Tibial artery (tissue), 4 donors: ENCODE data around the gene TPPP3.

ENCODE experiments used
- DNase-seq, 2 donors: peaks; one replicate each; pipeline ENCODE4 v3.0.0-alpha.2; 2019
- H3K27ac ChIP-seq, 2 donors: fragments of 200-600 bp; sonication (generic) in 1 of 2; 1 replicate in 1 of 2; 2 replicates in 1 of 2; pipeline ENCODE4 v1.5.1; 2018 to 2019; ENCODE audit warnings: mild to moderate bottlenecking in 1 of 2
- H3K27me3 ChIP-seq, 2 donors: fragments of 200-600 bp; sonication (generic) in 1 of 2; one replicate each; pipeline versions ENCODE4 v1.5.1 to v1.6.0; 2016 to 2019
- H3K36me3 ChIP-seq, 3 donors: fragments of 200-600 bp; sonication (generic) in 2 of 3; one replicate each; pipeline ENCODE4 v1.5.1; 2016 to 2019; ENCODE audit warnings: mild to moderate bottlenecking in 2 of 3
- H3K4me1 ChIP-seq, 4 donors: fragments of 200-600 bp; sonication (generic) in 2 of 4; 1 replicate in 3 of 4; 2 replicates in 1 of 4; pipeline ENCODE4 v1.5.1; 2016 to 2019
- H3K4me3 ChIP-seq, 2 donors: fragments of 200-600 bp; sonication (generic) in 1 of 2; 1 replicate in 1 of 2; 2 replicates in 1 of 2; pipeline ENCODE4 v1.5.1; 2018 to 2019; ENCODE audit warnings: mild to moderate bottlenecking in 2 of 2
- H3K9me3 ChIP-seq, 3 donors: fragments of 200-600 bp; sonication (generic) in 1 of 3; one replicate each; pipeline ENCODE4 v1.5.1; 2016 to 2019
- intact Hi-C: fragments of 100-400 bp; cut with DNase I; formaldehyde crosslinking; loops from one replicate; pipeline ENCODE4 v1.15.0; 2023; ENCODE audit warnings: low total_unique reads
- TF ChIP-seq, protein P1 (sequence below), 2 experiments: fragments of 200-600 bp in 1 of 2; fragments of 450-650 bp in 1 of 2; IDR thresholded peaks; one replicate each; pipeline ENCODE4 v1.5.1; 2017 to 2019; ENCODE audit warnings: antibody characterized with exemption in 2 of 2, mild to moderate bottlenecking in 1 of 2, moderate library complexity in 1 of 2

TPPP3 gene

DNA sequence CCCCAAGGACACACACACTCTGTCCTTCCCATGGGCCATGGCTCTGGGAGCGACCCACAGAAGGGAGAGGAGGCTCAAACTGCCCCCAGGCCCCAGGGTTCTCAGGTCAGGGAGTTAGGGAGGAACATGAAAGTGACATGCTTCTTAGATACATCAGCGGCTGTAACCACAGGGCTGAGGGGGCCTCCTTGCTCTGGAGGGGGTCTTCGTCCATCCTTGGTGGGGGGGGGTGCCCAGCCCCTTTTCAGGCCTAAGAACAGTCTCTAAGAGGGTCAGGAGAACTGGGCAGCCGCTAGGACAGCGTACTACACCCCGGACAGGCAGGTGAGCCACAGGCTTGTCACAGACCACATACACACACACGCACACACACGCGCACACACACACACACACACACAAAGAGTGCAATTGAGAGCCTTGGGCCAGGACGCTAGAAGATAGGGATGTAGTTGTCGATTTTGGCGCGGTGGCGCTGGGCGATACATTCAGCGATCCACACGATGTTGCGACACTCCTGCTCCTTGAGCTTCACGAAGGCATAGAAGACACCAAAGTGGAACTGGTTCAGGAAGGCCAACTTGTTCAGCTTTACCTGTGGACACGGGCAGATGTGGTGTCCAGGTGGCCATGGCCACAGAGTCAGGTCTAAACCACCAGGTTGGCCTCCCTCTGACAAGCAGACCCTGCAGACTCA lies 44.9 kb upstream of the TPPP3 start:
- no peaks in the 10 kb centered on the region for H3K27me3 ChIP-seq
- H3K9me3 ChIP-seq, result no peaks in the 10 kb centered on the region
- no peak overlapping the region for H3K27ac ChIP-seq
- H3K4me3 ChIP-seq, result no peak overlapping the region
- peaks cover 0 to 7% (median 2%) of the 10 kb centered on the region in 4 donors for H3K4me1 ChIP-seq
- intact Hi-C loops, result no loop called here
- DNase-seq, result no peak
- TF ChIP-seq, protein P1, sequence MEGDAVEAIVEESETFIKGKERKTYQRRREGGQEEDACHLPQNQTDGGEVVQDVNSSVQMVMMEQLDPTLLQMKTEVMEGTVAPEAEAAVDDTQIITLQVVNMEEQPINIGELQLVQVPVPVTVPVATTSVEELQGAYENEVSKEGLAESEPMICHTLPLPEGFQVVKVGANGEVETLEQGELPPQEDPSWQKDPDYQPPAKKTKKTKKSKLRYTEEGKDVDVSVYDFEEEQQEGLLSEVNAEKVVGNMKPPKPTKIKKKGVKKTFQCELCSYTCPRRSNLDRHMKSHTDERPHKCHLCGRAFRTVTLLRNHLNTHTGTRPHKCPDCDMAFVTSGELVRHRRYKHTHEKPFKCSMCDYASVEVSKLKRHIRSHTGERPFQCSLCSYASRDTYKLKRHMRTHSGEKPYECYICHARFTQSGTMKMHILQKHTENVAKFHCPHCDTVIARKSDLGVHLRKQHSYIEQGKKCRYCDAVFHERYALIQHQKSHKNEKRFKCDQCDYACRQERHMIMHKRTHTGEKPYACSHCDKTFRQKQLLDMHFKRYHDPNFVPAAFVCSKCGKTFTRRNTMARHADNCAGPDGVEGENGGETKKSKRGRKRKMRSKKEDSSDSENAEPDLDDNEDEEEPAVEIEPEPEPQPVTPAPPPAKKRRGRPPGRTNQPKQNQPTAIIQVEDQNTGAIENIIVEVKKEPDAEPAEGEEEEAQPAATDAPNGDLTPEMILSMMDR (IDR thresholded peaks at IDR 0.05), result no peak
- peaks cover 18 to 58% (median 39%) of the 10 kb centered on the region in 3 donors for H3K36me3 ChIP-seq

DNA sequence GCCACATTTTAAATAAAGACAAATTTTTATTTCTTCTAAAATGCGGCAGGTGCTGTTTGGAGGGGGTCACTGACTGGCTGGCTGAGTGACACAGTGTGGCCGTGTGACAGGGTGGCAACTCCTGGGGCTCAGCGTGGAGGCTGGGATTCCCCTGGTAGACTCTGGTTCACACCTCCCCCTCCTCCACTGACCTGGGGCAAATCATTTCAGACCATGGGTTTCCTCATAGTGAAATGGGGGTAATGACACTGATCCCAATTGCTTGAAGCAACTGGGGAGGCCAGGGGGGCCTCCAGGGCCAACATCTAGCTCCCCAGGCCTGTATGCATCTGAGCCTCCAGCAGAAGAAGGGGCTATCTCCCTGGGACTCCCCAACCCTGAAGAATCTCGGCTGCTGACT lies 44.2 kb upstream of the TPPP3 start:
- TF ChIP-seq, protein P1 (IDR thresholded peaks at IDR 0.05), result no peak
- no peak overlapping the region for H3K4me3 ChIP-seq
- H3K9me3 ChIP-seq, result no peaks in the 10 kb centered on the region
- intact Hi-C loops, result no loop called here
- peaks cover 18 to 50% (median 39%) of the 10 kb centered on the region in 3 donors for H3K36me3 ChIP-seq
- H3K27ac ChIP-seq, result no peak overlapping the region
- DNase-seq, result no peak
- H3K4me1 ChIP-seq, result no peaks in the 10 kb centered on the region
- H3K27me3 ChIP-seq, result no peaks in the 10 kb centered on the region

GRCh38 chr16:67436640-67437193 lies 43.4 kb upstream of the TPPP3 start:
- Histone ChIP-seq H3K27me3 (no peaks in the 10 kb centered on the region), H3K9me3 (no peaks in the 10 kb centered on the region), H3K36me3 (peaks cover 18 to 50% (median 39%) of the 10 kb centered on the region in 3 donors), H3K4me3 (no peak overlapping the region), H3K4me1 (peaks cover 0 to 5% (median 2%) of the 10 kb centered on the region in 4 donors), H3K27ac (no peak overlapping the region)
- DNase-seq, result no peak
- TF ChIP-seq, protein P1 (IDR thresholded peaks at IDR 0.05), result no peak
- intact Hi-C loops, result no loop called here

- Histone ChIP-seq H3K4me1 (peaks cover 1 to 13% (median 7%) of the 10 kb centered on the region in 4 donors), H3K36me3 (peaks cover 18 to 50% (median 39%) of the 10 kb centered on the region in 3 donors), H3K9me3 (no peaks in the 10 kb centered on the region), H3K27me3 (no peaks in the 10 kb centered on the region), H3K4me3 (no peak overlapping the region), H3K27ac (no peak overlapping the region)
- no peak for DNase-seq
- TF ChIP-seq, protein P1 (IDR thresholded peaks at IDR 0.05), result no peak
- intact Hi-C loops, result no loop called here
These were observed 42.5 kb upstream of the TPPP3 start for GRCh38 chr16:67435758-67436164.

GRCh38 chr16:67433131-67433719 lies 39.9 kb upstream of the TPPP3 start:
- Histone ChIP-seq H3K4me1 (peaks cover 6 to 30% (median 14%) of the 10 kb centered on the region in 4 donors), H3K9me3 (no peaks in the 10 kb centered on the region), H3K27me3 (peaks cover 0 to 23% of the 10 kb centered on the region in 2 donors), H3K27ac (no peak overlapping the region), H3K4me3 (no peak overlapping the region), H3K36me3 (peaks cover 8 to 29% (median 17%) of the 10 kb centered on the region in 3 donors)
- DNase-seq, result no peak
- TF ChIP-seq, protein P1 (IDR thresholded peaks at IDR 0.05), result no peak
- intact Hi-C loops, result no loop called here
